Measurements from ENCODE around the gene FRS3. TPM values are rescaled to one million over a fixed set of nuclear protein-coding genes. Genes with fewer than 3 reads are reported as not detected.

The FRS3 gene
- total RNA-seq, 1 experiment from 2014 or later, result 5.9 TPM

DNA sequence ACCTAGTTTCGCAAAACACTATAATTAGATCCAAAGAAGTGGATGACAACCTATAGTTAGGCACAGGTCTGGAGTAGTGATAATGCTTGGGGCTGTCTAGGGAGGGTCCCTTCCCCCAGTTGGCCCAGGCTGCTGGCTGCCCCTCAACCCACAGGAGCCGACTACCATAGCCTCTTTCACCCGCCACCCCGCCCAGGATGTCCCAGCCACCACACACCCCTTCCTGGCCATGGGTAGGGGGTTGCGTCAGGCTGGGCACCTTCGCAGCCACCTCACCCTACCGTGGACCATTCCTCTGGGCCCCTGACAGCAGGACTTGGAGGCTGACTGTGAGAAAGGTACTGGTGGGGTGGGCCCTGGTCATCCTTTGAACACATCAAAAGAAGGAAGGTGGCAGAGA, 52.8 kb downstream of the FRS3 start:
- no peak overlapping the region for H3K4me2 ChIP-seq (ENCODE audit: low read length)
- no peaks in the 10 kb centered on the region for H3K36me3 ChIP-seq (ENCODE audit: control insufficient read depth in 1 of 2, insufficient read depth in 2 of 2, low read length in 2 of 2)
- H3K79me2 ChIP-seq (ENCODE audit: insufficient read depth, low read length), result no peaks in the 10 kb centered on the region
- no peak for ATAC-seq
- no peak for DNase-seq (ENCODE audit: low read depth, low spot score)
- no peaks in the 10 kb centered on the region for H3K27me3 ChIP-seq (ENCODE audit: insufficient read depth, low read length)
- CTCF ChIA-PET, result no interaction called here
- TF ChIP-seq ZNF274 (IDR thresholded peaks at IDR 0.05; ENCODE audit: low read depth, low read length) (no peak), EZH2phosphoT487 (IDR thresholded peaks at IDR 0.05; ENCODE audit: borderline replicate concordance) (no peak), EGR1 (IDR thresholded peaks at IDR 0.05; ENCODE audit: low read depth) (no peak), ZBTB33 (IDR thresholded peaks at IDR 0.05; ENCODE audit: extremely low read depth, insufficient replicate concordance, low read length) (no peak)
- no peak overlapping the region for H3K4me3 ChIP-seq (replicated peaks in 1 of 2; ENCODE audit: low read depth in 1 of 2, low read length in 2 of 2)
- H3K4me1 ChIP-seq (ENCODE audit: control insufficient read depth in 1 of 2, insufficient read depth in 2 of 2, low read length in 2 of 2), result no peaks in the 10 kb centered on the region
- H3K9me3 ChIP-seq (ENCODE audit: control insufficient read depth in 1 of 2, insufficient read depth in 1 of 2, low read depth in 1 of 2, low read length in 2 of 2), result no peaks in the 10 kb centered on the region
- no peaks in the 10 kb centered on the region for H3K9me2 ChIP-seq (ENCODE audit: insufficient read depth)
- H3K27ac ChIP-seq (ENCODE audit: low read depth, low read length), result no peak overlapping the region
- H3K9ac ChIP-seq (ENCODE audit: low read length), result no peak overlapping the region
- RAD21 ChIA-PET (ENCODE audit: low non-redundant PET in 1 of 2, low total read pairs in 2 of 2, uncharacterized antibody in 2 of 2, unreplicated experiment in 2 of 2), result no interaction called here
- BruUV-seq (replicated peaks), result no TSS peak
- H2AFZ ChIP-seq (ENCODE audit: low read depth, low read length, poor library complexity, severe bottlenecking), result no peak overlapping the region
- intact Hi-C loops (cut with micrococcal nuclease), result no loop called here
- POLR2A ChIA-PET, result no interaction called here
- H4K20me1 ChIP-seq (ENCODE audit: insufficient read depth), result no peaks in the 10 kb centered on the region

DNA sequence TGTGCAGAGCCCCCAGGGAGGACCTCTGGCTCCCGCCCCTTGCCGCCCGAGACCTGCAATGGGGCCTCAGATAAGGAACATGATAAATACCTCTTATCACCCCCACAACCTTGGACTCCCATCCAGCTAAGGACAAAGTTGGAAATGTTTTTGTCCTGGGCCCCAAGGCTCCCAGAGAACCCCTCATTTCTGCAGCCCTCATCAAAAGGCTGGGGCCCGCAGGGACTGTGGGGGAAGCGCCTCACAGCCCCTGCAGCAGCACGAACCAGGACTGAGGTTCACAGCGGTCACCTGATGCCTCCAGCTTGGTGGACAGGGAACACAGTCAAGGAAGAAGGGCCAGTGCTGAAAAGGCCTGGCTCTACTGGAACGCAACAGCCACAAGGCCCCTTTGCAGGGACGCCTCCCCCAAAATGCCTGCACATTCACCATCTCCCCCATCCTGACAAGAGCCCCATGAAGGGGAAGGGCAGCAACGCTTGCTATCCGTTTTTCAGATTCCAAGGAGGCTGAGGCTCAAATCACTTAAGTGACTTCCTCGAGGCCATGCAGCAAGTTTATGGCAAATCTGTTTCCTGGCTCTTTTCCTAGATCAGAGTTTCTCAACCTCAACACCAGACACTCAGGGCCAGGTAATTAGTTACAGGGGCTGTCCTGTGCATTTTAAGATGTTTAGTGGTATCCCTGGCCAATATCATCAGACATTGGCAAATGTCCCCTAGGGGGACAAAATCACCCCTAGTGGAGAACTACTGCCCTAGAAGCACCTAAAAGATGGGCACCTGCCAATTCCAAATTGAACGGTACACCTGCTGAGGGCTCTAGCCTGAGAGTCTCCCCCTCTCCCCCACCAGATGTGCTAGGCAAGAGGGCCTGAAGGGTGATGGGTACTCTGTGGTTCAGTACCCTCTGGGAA, 54.9 kb downstream of the FRS3 start:
- no TSS peak for BruUV-seq (replicated peaks)
- Histone ChIP-seq H3K27me3 (ENCODE audit: insufficient read depth, low read length) (no peaks in the 10 kb centered on the region), H3K9ac (ENCODE audit: low read length) (no peak overlapping the region), H4K20me1 (ENCODE audit: insufficient read depth) (no peaks in the 10 kb centered on the region), H3K79me2 (ENCODE audit: insufficient read depth, low read length) (no peaks in the 10 kb centered on the region), H3K36me3 (ENCODE audit: control insufficient read depth in 1 of 2, insufficient read depth in 2 of 2, low read length in 2 of 2) (no peaks in the 10 kb centered on the region), H3K4me1 (ENCODE audit: control insufficient read depth in 1 of 2, insufficient read depth in 2 of 2, low read length in 2 of 2) (no peaks in the 10 kb centered on the region), H3K9me2 (ENCODE audit: insufficient read depth) (no peaks in the 10 kb centered on the region), H3K4me3 (replicated peaks in 1 of 2; ENCODE audit: low read depth in 1 of 2, low read length in 2 of 2) (no peak overlapping the region), H2AFZ (ENCODE audit: low read depth, low read length, poor library complexity, severe bottlenecking) (no peak overlapping the region), H3K9me3 (ENCODE audit: control insufficient read depth in 1 of 2, insufficient read depth in 1 of 2, low read depth in 1 of 2, low read length in 2 of 2) (no peaks in the 10 kb centered on the region), H3K4me2 (ENCODE audit: low read length) (no peak overlapping the region), H3K27ac (ENCODE audit: low read depth, low read length) (no peak overlapping the region)
- intact Hi-C loops (cut with micrococcal nuclease), result no loop called here
- peak; percentile 50; the same call in 1 of the 2 replicates for ATAC-seq
- POLR2A ChIA-PET, result no interaction called here
- RAD21 ChIA-PET (ENCODE audit: low non-redundant PET in 1 of 2, low total read pairs in 2 of 2, uncharacterized antibody in 2 of 2, unreplicated experiment in 2 of 2), result no interaction called here
- CTCF ChIA-PET, result no interaction called here
- TF ChIP-seq CTCF (IDR thresholded peaks at IDR 0.05 in 2 of 3, conservative IDR thresholded peaks at IDR 0.05 in 1 of 3; ENCODE audit: borderline replicate concordance in 1 of 3, insufficient read depth in 1 of 3, low read depth in 2 of 3, low read length in 2 of 3), result 0 out of 6 replicates have a peak, but pooled peaks of 1 of the 3 experiments have one; percentile 3
- TF ChIP-seq SIN3A (IDR thresholded peaks at IDR 0.05; ENCODE audit: low read depth), result no peak
- DNase-seq (ENCODE audit: low read depth, low spot score), result no peak
